NCI-H1092 treated with DMSO at 0.1 percent for 48 hours (cell line): Measurements from ENCODE around the gene CHRD.
"Not testable (repeated sequence)": the region's sequence is repeated elsewhere in the genome, so short reads cannot be mapped to it uniquely, and the experiment has no call there.

Experiments
- DNase-seq: peaks from one replicate; lab custom pipeline; 2025; lab: John Stamatoyannopoulos, UW

Gene CHRD

DNA sequence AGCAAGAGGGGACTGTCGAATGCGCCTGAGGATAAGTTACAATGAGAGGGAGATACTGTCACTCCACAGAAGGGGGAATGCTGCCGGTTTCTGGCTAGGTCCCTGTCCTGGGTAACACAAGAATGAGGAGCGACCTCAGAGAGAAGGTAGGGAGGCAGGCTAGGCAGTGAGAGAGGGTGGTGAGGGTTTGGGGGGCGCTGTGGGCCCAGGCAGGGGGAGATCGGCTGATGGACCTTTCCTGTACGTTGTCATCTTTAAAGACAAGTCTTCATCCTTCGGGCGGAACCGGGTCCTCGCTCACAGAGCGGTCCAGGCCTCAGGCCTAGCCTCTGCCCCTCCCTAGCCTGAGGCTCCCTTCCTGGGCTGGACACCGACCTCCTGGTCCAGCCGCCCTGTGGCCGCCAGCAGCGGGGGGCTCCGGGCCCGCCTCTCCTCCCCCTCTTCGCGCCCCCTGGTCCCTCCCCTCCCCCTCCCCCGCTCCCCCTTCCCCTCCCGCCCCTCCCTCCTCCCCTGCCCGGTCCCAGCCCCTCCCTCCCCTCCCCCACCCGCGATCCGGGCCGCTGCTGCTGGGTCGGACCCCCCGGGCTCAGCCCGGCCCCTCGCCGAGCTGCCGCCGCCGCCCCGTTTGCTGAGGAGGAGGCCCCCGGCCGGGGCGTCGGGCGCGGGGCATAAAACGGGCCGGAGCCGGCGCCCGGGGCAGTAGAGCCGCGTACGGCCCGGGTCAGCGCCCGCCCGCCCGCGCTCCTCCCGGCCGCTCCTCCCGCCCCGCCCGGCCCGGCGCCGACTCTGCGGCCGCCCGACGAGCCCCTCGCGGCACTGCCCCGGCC, at the start of gene CHRD:
Gene CHRD, plus strand, starts transcription at position 697 of the 827 bp plus-strand sequence. CDS start 265 bp downstream, outside the sequence.
- DNase-seq, result no peak

DNA sequence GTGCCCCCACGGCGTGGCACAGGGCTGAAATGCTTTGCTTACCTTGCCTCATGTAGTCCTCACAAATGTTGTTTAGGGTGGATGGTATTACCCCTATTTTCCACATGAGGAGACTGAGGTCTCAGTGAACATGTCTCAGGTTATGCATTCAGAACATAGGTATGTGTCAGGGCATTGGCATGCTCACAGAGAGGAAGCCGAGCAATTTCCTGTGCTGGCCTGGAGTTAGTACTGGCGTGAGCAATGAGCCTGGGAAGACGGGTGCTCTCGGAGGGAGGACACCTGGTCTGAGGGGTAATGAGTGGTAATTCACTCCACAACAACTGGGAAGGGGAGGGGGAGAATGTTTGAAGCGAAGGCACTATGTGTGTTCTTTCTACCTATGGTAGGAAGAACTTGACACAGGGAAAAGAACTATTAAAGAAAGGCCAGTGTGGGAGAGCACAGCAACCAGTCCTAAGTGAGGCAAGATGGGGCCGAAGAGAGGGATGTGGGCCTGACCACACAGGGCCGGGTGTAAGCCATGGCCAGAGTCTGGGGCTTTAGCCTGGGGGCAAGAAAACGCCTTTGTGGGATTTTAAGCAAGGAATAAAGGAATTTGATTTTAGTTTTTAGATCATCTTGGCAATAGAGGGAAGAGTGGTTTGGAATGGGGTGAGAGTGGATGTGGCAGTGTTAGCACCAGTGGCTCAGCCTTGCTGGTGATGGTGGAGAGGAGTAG, 47.3 kb upstream of the CHRD start:
- no peak for DNase-seq

DNA sequence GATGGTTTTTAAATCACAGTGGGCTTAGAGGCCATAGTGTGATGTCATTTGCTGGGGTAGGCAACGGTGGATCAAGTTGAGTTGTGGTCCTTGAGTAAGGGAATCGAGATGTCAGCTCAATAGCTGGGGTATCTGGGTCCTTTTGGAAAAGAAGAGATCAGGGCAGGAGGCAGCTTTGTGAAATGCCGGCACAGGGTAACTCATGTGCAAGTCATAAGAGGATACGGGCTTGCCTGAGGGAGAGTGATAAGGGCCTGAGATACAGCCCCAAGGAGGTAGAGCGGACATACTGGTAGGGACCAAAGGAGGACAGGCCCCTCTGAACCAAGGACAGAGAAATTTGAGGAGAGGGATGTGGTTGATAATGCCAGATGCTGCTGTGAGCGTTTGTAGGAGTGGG, 46.7 kb upstream of the CHRD start:
- DNase-seq, result no peak

DNA sequence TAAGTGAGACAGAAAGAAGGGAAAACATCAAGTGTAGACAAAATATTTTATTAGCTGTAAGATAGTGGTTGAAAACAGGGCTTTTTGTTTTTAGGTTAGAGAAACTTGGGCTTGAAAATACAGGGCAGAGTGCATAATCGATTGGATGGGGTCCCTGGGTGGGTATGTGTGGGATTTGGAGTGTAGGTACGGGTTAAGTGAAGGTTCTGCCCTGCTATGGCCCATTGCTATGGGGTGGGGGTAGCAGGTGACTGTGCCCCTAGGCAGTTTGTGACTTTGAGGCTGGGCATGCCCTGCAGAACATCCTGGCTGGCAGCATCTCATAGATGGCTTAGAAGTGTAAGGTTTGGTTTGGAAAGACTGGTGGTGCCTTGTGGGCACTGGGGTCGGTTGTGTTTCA, 46.2 kb upstream of the CHRD start:
- DNase-seq, result no peak

DNA sequence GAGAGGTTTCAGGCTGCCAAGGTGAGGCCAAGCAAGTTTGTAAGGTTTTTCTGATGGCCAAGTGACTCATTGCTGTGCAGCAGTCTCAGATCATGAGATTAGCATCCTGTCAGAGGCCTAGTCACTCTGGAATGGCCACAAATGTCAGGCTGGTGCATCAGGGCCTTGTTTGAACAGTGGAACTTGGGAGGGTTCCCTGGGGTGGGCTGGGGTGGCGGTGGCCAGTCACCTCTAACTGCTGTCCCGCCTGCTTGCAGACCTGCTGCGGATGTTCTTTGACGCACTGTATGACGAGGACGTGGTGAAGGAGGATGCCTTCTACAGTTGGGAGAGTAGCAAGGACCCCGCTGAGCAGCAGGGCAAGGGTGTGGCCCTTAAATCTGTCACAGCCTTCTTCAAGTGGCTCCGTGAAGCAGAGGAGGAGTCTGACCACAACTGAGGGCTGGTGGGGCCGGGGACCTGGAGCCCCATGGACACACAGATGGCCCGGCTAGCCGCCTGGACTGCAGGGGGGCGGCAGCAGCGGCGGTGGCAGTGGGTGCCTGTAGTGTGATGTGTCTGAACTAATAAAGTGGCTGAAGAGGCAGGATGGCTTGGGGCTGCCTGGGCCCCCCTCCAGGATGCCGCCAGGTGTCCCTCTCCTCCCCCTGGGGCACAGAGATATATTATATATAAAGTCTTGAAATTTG, 45.2 kb upstream of the CHRD start:
- DNase-seq, result no peak

DNA sequence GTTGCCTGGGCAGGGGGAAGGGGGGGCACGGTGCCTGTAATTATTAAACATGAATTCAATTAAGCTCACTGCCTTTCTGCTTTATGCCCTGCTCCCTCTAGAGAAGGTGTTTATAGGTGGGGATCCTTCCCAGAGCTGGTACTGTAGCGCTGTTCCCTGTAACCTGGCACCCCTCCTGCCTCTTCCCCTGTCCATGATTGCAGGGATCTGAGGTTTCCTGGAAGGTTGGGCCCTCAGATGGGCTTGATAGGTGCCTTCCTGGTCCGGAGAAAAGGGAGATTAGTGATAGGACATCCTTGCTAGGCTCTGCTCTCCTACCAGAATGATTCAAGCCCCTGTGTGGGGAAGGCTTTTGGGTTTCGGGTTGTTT, 44.6 kb upstream of the CHRD start:
- DNase-seq, result no peak

DNA sequence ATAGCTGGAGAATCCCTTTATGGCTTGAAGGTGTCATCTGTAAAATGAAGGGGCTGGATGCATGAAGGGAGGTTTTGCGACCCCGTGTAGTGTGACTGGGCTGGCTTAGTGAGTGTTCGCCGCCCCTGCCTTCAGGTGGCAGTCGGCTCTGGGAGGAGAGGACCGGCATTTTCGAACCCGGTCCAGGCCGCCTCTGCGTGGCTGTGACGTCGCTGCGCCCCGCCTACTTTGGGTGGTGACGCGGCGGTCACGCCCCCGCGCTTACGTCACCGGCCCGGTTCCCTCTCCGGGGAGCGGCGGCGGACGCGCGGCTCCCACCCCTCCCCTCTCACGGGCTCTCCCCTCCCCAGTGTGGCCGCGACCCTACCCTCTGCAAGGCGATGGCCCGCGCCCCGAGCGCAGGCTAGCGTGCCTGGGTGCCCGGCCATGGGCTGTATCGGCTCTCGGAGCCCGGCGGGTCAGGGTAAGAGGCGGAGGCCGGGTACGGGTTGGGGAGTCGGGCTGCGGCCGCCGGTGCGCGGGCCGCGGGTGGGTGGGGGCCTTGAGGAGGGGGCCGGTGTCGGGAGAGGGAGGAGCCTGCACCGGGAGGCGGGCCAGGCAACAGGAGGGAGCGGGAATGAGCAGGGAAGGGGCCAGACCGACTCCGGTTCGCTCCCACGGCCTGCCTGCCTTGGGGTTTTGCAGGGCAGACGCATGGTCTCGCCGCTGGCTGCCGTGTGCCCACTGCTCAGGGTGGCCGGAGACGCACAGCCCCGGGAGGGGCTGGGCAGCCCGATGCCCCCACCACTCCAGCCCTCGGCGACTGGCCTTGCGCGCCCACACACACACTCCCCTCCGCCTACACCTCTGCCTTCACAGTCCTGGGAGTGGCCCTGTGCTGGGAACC, 44.0 kb upstream of the CHRD start:
- peak; percentile 65 for DNase-seq

DNA sequence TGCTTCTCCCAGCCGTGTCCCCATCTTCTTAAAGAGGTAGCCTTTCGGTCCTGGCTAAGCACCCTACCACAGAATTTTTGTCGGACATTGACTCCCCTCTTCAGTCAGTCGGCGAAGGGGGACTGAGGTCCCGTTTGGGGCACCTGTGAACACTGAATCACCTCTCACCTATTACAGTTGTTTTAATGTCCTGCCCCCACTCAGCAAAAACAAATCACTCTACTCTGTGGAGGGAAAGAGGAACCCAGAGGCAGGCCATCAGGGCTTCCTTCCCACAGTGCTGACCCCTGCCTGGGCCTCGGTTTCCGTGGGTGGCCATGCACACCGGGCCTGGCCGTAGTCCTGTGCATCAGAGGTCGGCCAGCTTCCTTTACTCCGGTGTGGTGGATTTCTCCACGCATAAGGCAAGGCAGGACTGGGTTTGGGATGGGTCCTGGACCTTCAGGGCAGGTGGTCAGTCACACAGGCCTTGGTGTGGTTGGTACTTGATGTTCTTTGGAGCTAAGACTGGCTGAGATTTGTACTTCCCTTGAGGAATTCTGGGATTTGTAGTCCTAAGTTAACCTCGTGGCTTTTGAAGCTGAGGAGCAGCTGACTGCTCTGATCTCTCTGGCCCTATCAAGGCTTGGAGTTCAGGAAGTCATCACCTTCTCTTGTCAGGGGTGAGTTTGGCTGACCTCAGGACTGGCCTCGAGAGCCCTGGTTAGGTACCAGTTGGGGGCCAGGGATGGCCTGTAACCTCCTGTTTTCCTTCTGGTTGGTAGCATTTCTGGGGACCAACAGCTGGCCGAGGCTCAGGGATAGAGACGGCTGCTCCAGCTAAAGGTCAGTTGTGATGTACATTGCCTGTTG, 43.1 kb upstream of the CHRD start:
- DNase-seq, result no peak

DNA sequence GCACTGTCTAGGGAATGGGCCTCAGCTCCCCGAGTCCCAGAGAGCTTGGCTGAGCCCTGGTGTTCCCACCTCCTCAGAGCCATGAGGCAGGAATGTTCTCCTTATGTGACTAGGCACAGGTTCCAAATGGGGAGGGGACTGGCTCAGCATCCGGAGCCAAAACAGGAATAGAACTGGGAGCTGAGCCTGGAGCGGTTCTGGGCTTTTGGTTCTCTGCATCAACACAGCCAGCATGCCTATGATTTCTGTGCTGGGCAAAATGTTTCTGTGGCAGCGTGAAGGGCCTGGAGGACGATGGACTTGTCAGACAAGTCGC, 42.5 kb upstream of the CHRD start, which contains the start of gene FAM131A:
Gene FAM131A, plus strand, starts transcription at position 202 of the 316 bp plus-strand sequence. Its CDS starts 31 bp downstream, at position 233.
- DNase-seq, result no peak

DNA sequence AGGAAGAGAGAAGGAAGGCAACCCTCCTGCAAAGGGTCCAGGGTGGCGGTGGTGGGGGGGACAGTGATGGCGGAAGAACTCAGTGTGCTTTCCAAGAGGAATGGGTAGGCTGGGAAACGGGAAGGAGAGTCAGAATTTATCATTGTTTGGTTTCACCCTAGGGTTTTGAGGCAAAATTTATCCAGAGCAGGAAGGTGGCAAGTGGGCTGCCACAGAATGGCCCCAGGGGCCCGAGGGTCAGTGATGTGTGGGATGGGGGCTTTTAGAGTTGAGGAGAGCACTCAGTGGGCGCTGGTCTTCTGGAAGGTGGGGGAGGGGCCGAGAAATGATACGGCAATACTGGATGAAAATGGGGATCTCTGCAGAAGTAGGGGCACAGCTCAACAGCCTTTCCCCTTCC, 41.9 kb upstream of the CHRD start:
- DNase-seq, result no peak

DNA sequence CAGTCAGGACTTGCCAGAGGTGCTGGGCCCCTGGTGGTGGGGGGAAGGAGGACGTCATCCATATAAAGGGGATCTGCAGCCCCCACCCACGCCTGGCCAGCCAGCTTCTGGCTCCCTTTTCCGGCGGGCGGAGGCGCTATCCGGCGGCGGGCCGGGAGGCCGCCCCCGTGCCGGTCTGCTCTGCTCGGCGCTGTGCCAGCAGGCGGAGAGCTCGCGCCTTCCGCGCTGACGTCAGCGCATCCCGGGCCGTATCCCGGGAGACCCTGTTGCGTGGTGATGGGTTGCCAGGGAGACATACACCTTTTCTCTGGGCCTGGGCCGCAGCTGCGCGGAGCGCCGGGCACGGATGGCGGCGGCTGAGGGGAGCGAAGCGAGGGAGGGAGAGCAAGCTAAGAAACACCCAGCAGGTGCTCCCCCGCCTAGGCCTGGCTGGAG, 41.3 kb upstream of the CHRD start:
- peak; percentile 84 for DNase-seq

DNA sequence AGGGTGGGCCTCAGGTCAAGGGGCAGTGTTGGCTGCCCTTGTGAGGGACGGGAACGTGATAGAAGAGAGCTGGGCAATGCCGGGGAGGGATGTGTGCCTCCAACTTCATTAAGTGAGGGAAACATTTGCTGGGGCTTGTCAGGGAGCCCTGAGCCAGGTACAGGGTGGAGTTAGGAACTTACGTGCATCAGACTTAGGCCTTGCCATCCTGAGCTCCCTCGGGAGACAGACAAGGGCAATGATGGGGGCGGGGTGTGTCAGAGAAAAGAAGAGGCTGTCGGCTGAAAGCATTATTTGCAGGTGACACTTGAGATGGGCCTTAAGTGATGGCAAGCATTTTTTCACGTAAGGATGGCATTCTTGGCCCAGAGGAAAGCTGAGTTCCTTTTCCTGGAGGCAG, 40.9 kb upstream of the CHRD start:
- peak; percentile 28 for DNase-seq

DNA sequence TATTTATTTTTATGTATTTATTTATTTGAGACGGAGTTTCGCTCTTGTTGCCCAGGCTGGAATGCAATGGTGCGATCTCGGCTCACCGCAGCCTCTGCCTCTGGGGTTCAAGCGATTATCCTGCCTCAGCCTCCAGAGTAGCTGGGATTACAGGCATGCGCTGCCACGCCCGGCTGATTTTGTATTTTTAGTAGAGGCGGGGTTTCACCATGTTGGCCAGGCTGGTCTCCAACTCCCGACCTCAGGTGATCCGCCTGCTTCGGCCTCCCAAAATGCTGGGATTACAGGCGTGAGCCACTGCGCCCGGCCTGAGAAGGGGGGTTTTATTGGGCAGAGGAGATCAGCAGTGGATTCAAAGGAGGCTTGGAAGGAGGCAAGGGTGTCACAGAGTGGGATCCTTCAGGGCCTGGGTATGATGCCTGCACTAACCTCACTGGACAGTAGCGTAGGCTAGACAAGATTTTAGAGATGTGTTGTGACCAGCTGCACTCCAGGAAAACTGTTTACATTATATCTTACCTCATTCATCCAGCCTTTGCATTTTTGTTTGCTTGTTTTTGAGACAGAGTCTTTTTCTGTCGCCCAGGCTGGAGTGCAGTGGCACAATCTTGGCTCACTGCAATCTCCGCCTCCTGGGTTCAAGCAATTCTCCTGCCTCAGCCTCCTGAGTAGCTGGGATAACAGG, 40.3 kb upstream of the CHRD start:
- not testable (repeated sequence) for DNase-seq

DNA sequence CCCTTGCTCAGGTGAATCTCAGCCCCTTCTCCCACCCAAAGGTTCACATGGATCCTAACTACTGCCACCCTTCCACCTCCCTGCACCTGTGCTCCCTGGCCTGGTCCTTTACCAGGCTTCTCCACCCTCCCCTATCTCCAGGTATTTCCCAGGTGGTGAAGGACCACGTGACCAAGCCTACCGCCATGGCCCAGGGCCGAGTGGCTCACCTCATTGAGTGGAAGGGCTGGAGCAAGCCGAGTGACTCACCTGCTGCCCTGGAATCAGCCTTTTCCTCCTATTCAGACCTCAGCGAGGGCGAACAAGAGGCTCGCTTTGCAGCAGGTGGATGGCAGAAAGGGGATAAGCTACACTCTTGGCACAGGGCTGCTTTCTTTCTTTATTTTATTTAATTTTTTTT, 37.9 kb upstream of the CHRD start:
- no peak for DNase-seq

DNA sequence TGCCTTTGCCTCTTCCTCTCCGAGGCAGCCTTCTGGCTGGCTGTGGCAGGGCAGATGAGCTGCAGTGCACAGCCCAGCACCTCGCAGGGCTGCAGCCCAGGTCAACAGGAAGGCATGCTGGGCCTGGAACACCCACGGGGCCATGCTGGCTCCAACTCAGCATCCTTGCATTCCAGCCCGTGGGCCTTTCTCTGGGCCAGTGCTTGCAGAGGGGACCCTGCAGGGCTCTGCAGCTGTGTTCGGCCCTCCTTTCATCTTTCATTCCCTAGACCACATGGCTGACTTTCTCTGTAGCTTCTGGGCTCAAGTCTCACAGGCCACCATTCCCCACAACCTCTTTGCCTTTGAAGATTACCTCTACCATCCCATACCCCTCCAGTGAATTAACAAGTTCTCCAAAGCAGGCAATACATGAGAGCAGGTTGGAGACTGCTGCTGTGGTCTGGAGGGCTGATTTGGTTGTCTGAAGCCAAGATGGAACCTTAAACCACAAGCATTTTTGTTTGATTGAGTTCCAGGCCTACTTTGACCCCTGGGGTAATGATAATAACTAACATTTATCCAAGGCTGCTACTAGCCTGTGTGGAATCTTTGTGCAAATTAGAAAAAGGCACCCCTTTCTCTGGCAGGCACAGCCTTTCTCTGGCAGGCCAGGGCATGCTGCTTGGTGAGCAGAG, 36.5 kb upstream of the CHRD start:
- no peak for DNase-seq

DNA sequence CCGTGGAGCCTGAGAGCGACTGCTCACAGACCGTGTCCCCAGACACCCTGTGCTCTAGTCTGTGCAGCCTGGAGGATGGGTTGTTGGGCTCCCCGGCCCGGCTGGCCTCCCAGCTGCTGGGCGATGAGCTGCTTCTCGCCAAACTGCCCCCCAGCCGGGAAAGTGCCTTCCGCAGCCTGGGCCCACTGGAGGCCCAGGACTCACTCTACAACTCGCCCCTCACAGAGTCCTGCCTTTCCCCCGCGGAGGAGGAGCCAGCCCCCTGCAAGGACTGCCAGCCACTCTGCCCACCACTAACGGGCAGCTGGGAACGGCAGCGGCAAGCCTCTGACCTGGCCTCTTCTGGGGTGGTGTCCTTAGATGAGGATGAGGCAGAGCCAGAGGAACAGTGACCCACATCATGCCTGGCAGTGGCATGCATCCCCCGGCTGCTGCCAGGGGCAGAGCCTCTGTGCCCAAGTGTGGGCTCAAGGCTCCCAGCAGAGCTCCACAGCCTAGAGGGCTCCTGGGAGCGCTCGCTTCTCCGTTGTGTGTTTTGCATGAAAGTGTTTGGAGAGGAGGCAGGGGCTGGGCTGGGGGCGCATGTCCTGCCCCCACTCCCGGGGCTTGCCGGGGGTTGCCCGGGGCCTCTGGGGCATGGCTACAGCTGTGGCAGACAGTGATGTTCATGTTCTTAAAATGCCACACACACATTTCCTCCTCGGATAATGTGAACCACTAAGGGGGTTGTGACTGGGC, 35.1 kb upstream of the CHRD start:
- no peak for DNase-seq

DNA sequence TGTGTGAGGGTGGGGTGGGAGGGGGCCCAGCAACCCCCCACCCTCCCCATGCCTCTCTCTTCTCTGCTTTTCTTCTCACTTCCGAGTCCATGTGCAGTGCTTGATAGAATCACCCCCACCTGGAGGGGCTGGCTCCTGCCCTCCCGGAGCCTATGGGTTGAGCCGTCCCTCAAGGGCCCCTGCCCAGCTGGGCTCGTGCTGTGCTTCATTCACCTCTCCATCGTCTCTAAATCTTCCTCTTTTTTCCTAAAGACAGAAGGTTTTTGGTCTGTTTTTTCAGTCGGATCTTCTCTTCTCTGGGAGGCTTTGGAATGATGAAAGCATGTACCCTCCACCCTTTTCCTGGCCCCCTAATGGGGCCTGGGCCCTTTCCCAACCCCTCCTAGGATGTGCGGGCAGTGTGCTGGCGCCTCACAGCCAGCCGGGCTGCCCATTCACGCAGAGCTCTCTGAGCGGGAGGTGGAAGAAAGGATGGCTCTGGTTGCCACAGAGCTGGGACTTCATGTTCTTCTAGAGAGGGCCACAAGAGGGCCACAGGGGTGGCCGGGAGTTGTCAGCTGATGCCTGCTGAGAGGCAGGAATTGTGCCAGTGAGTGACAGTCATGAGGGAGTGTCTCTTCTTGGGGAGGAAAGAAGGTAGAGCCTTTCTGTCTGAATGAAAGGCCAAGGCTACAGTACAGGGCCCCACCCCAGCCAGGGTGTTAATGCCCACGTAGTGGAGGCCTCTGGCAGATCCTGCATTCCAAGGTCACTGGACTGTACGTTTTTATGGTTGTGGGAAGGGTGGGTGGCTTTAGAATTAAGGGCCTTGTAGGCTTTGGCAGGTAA, 34.3 kb upstream of the CHRD start:
- no peak for DNase-seq
